ENCODE data around the gene PLCB4. TPM values are rescaled to one million over a fixed set of nuclear protein-coding genes. Genes with fewer than 3 reads are reported as not detected.

The PLCB4 gene
- total and polyA plus RNA-seq, 4 donors: 17.1 to 32.5 (median 21.2) TPM

- H3K9me3 ChIP-seq (ENCODE audit: control insufficient read depth, insufficient read depth, low read length): no peaks in the 10 kb centered on the region
These were observed 260.6 kb downstream of the PLCB4 start for GRCh38 chr20:9329355-9330101.

GRCh38 chr20:9330151-9330550, 261.3 kb downstream of the PLCB4 start:
- H3K9me3 ChIP-seq (ENCODE audit: control insufficient read depth, insufficient read depth, low read length): no peaks in the 10 kb centered on the region
- H3K4me3 ChIP-seq (ENCODE audit: low read depth, low read length): no peak overlapping the region
- no peak overlapping the region for H3K27ac ChIP-seq (ENCODE audit: low read depth, low read length)
- 90% methylated on average over 3 of the region's 4 CpGs for WGBS (ENCODE audit: insufficient coverage)
- DNase-seq (ENCODE audit: low read depth in 4 of 6, low spot score in 6 of 6): no peak
- H3K36me3 ChIP-seq (ENCODE audit: control insufficient read depth, insufficient read depth, low read length): no peaks in the 10 kb centered on the region
- H3K4me1 ChIP-seq (ENCODE audit: control insufficient read depth, insufficient read depth, low read length): no peaks in the 10 kb centered on the region
- no peaks in the 10 kb centered on the region for H3K27me3 ChIP-seq (ENCODE audit: control insufficient read depth, insufficient read depth, low read length)

More at GRCh38 chr20:9329355-9330101, 260.6 kb downstream of the PLCB4 start:
- no peaks in the 10 kb centered on the region for H3K36me3 ChIP-seq (ENCODE audit: control insufficient read depth, insufficient read depth, low read length)
- 100% methylated on average over 2 of the region's 4 CpGs for WGBS (ENCODE audit: insufficient coverage)
- no peaks in the 10 kb centered on the region for H3K27me3 ChIP-seq (ENCODE audit: control insufficient read depth, insufficient read depth, low read length)
- no peak for DNase-seq (ENCODE audit: low read depth in 4 of 6, low spot score in 6 of 6)
- H3K4me3 ChIP-seq (ENCODE audit: low read depth, low read length): no peak overlapping the region
- no peak overlapping the region for H3K27ac ChIP-seq (ENCODE audit: low read depth, low read length)
- no peaks in the 10 kb centered on the region for H3K4me1 ChIP-seq (ENCODE audit: control insufficient read depth, insufficient read depth, low read length)

GRCh38 chr20:9331707-9332435, 263.0 kb downstream of the PLCB4 start:
- Histone ChIP-seq H3K9me3 (ENCODE audit: control insufficient read depth, insufficient read depth, low read length) (no peaks in the 10 kb centered on the region), H3K36me3 (ENCODE audit: control insufficient read depth, insufficient read depth, low read length) (no peaks in the 10 kb centered on the region), H3K27ac (ENCODE audit: low read depth, low read length) (peak overlapping the region; percentile 19), H3K4me3 (ENCODE audit: low read depth, low read length) (no peak overlapping the region), H3K4me1 (ENCODE audit: control insufficient read depth, insufficient read depth, low read length) (no peaks in the 10 kb centered on the region), H3K27me3 (ENCODE audit: control insufficient read depth, insufficient read depth, low read length) (no peaks in the 10 kb centered on the region)
- WGBS (ENCODE audit: insufficient coverage): no CpG with 5 or more reads among the region's 2 CpGs
- peak in 1 of 6 donors; percentile 44 for DNase-seq (ENCODE audit: low read depth in 4 of 6, low spot score in 6 of 6)

GRCh38 chr20:9332791-9333479, 264.0 kb downstream of the PLCB4 start:
- H3K9me3 ChIP-seq (ENCODE audit: control insufficient read depth, insufficient read depth, low read length): no peaks in the 10 kb centered on the region
- peak in 1 of 6 donors; percentile 24 for DNase-seq (ENCODE audit: low read depth in 4 of 6, low spot score in 6 of 6)
- H3K4me1 ChIP-seq (ENCODE audit: control insufficient read depth, insufficient read depth, low read length): no peaks in the 10 kb centered on the region
- WGBS (ENCODE audit: insufficient coverage): 28% methylated on average over 3 of the region's 3 CpGs
- H3K4me3 ChIP-seq (ENCODE audit: low read depth, low read length): no peak overlapping the region
- H3K27ac ChIP-seq (ENCODE audit: low read depth, low read length): no peak overlapping the region
- no peaks in the 10 kb centered on the region for H3K27me3 ChIP-seq (ENCODE audit: control insufficient read depth, insufficient read depth, low read length)
- H3K36me3 ChIP-seq (ENCODE audit: control insufficient read depth, insufficient read depth, low read length): no peaks in the 10 kb centered on the region

GRCh38 chr20:9334866-9335265, 266.0 kb downstream of the PLCB4 start:
- no peak overlapping the region for H3K4me3 ChIP-seq (ENCODE audit: low read depth, low read length)
- WGBS (ENCODE audit: insufficient coverage): no CpG with 5 or more reads among the region's 3 CpGs
- H3K4me1 ChIP-seq (ENCODE audit: control insufficient read depth, insufficient read depth, low read length): no peaks in the 10 kb centered on the region
- DNase-seq (ENCODE audit: low read depth in 4 of 6, low spot score in 6 of 6): no peak
- H3K9me3 ChIP-seq (ENCODE audit: control insufficient read depth, insufficient read depth, low read length): no peaks in the 10 kb centered on the region
- H3K27me3 ChIP-seq (ENCODE audit: control insufficient read depth, insufficient read depth, low read length): no peaks in the 10 kb centered on the region
- H3K27ac ChIP-seq (ENCODE audit: low read depth, low read length): no peak overlapping the region
- H3K36me3 ChIP-seq (ENCODE audit: control insufficient read depth, insufficient read depth, low read length): no peaks in the 10 kb centered on the region

- Histone ChIP-seq H3K36me3 (ENCODE audit: control insufficient read depth, insufficient read depth, low read length) (no peaks in the 10 kb centered on the region), H3K9me3 (ENCODE audit: control insufficient read depth, insufficient read depth, low read length) (no peaks in the 10 kb centered on the region), H3K27ac (ENCODE audit: low read depth, low read length) (no peak overlapping the region), H3K4me1 (ENCODE audit: control insufficient read depth, insufficient read depth, low read length) (no peaks in the 10 kb centered on the region), H3K27me3 (ENCODE audit: control insufficient read depth, insufficient read depth, low read length) (no peaks in the 10 kb centered on the region), H3K4me3 (ENCODE audit: low read depth, low read length) (no peak overlapping the region)
- no peak for DNase-seq (ENCODE audit: low read depth in 4 of 6, low spot score in 6 of 6)
These were observed 269.2 kb downstream of the PLCB4 start for GRCh38 chr20:9338101-9338500.

- DNase-seq (ENCODE audit: low read depth in 4 of 6, low spot score in 6 of 6): no peak
- Histone ChIP-seq H3K4me1 (ENCODE audit: control insufficient read depth, insufficient read depth, low read length) (no peaks in the 10 kb centered on the region), H3K9me3 (ENCODE audit: control insufficient read depth, insufficient read depth, low read length) (no peaks in the 10 kb centered on the region), H3K27me3 (ENCODE audit: control insufficient read depth, insufficient read depth, low read length) (no peaks in the 10 kb centered on the region), H3K4me3 (ENCODE audit: low read depth, low read length) (no peak overlapping the region), H3K36me3 (ENCODE audit: control insufficient read depth, insufficient read depth, low read length) (no peaks in the 10 kb centered on the region), H3K27ac (ENCODE audit: low read depth, low read length) (no peak overlapping the region)
- WGBS (ENCODE audit: insufficient coverage): no CpG with 5 or more reads among the region's 3 CpGs
These were observed 270.8 kb downstream of the PLCB4 start for GRCh38 chr20:9339708-9340107.

- WGBS (ENCODE audit: insufficient coverage): no CpG with 5 or more reads among the region's 2 CpGs
- Histone ChIP-seq H3K9me3 (ENCODE audit: control insufficient read depth, insufficient read depth, low read length) (no peaks in the 10 kb centered on the region), H3K4me3 (ENCODE audit: low read depth, low read length) (no peak overlapping the region), H3K4me1 (ENCODE audit: control insufficient read depth, insufficient read depth, low read length) (no peaks in the 10 kb centered on the region), H3K36me3 (ENCODE audit: control insufficient read depth, insufficient read depth, low read length) (no peaks in the 10 kb centered on the region), H3K27me3 (ENCODE audit: control insufficient read depth, insufficient read depth, low read length) (no peaks in the 10 kb centered on the region), H3K27ac (ENCODE audit: low read depth, low read length) (no peak overlapping the region)
- no peak for DNase-seq (ENCODE audit: low read depth in 4 of 6, low spot score in 6 of 6)
These were observed 273.8 kb downstream of the PLCB4 start for GRCh38 chr20:9342651-9343050.

- Histone ChIP-seq H3K4me1 (ENCODE audit: control insufficient read depth, insufficient read depth, low read length) (no peaks in the 10 kb centered on the region), H3K36me3 (ENCODE audit: control insufficient read depth, insufficient read depth, low read length) (no peaks in the 10 kb centered on the region), H3K27me3 (ENCODE audit: control insufficient read depth, insufficient read depth, low read length) (no peaks in the 10 kb centered on the region), H3K4me3 (ENCODE audit: low read depth, low read length) (no peak overlapping the region), H3K27ac (ENCODE audit: low read depth, low read length) (peak overlapping the region; percentile 50), H3K9me3 (ENCODE audit: control insufficient read depth, insufficient read depth, low read length) (no peaks in the 10 kb centered on the region)
- 61% methylated on average over 8 of the region's 11 CpGs for WGBS (ENCODE audit: insufficient coverage)
- peak in 1 of 6 donors; percentile 37 for DNase-seq (ENCODE audit: low read depth in 4 of 6, low spot score in 6 of 6)
These were observed 275.4 kb downstream of the PLCB4 start for GRCh38 chr20:9344083-9344920.

Measured in spinal cord (tissue), 10 donors.